Skeletal muscle tissue (tissue), 5 donors: ENCODE results near the gene CILP. TPM values are rescaled to one million over a fixed set of nuclear protein-coding genes. Genes with fewer than 3 reads are reported as not detected.

Source experiments
- H3K27ac ChIP-seq: one replicate; pipeline ENCODE4 v1.7.0; 2013; ENCODE audit warnings: mild to moderate bottlenecking, low read depth, low read length, inconsistent platforms
- H3K27me3 ChIP-seq, 3 donors: one replicate each; pipeline ENCODE4 v1.7.0; 2013; ENCODE audit warnings: low read length in 3 of 3; ENCODE audit not compliant: control insufficient read depth in 3 of 3, insufficient read depth in 3 of 3
- H3K36me3 ChIP-seq, 3 donors: one replicate each; pipeline ENCODE4 v1.7.0; 2013; ENCODE audit warnings: low read length in 3 of 3; ENCODE audit not compliant: control insufficient read depth in 3 of 3, insufficient read depth in 3 of 3
- H3K4me1 ChIP-seq, 3 donors: one replicate each; pipeline ENCODE4 v1.7.0; 2013; ENCODE audit warnings: low read length in 3 of 3, mild to moderate bottlenecking in 3 of 3; ENCODE audit not compliant: control insufficient read depth in 3 of 3, insufficient read depth in 3 of 3
- H3K4me3 ChIP-seq, 3 donors: one replicate each; pipeline ENCODE4 v1.7.0; 2013; ENCODE audit warnings: low read length in 3 of 3
- H3K9ac ChIP-seq, 3 donors: one replicate each; pipeline ENCODE4 v1.7.0; 2013; ENCODE audit warnings: low read length in 3 of 3, mild to moderate bottlenecking in 3 of 3, moderate library complexity in 2 of 3, low read depth in 1 of 3
- H3K9me3 ChIP-seq, 3 donors: one replicate each; pipeline ENCODE4 v1.7.0; 2013; ENCODE audit warnings: low read length in 3 of 3; ENCODE audit not compliant: control insufficient read depth in 3 of 3
- small RNA-seq: library from RNA; depleted of rRNA; stranded (forward); fragments of <200 nt; gene quantifications from one replicate; pipeline ENCODE3, GENCODE V24; 2014
- total RNA-seq: library from RNA; depleted of rRNA; stranded (reverse); fragments of >200 nt; gene quantifications from one replicate; pipeline ENCODE4 v1.2.3, GENCODE V29; 2014
- donor health status: Osteomylitis.

CILP gene
- total RNA-seq, 1 donor from 2014 or later: 38.1 TPM

DNA sequence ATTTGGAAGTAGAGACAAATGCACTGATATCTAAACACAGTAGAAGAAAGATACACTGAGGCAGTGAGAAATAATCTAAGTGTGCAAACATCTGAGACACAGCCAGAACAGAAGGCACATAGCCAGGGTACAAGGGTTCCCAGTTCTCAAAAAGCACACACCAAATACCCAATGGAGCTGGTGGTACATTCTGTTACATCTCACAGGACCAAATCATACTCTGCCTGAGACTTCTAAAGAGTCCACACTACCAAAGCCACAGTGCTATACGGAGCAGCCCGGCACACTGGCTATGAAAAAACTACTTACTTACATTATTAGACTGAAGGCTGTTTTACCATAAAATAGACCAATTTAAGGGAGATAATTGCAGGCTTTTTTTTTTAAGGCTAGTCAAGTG, 45.4 kb downstream of the CILP start:
- Histone ChIP-seq H3K4me3 (no peak overlapping the region), H3K27ac (no peak overlapping the region), H3K27me3 (no peaks in the 10 kb centered on the region), H3K4me1 (peaks cover 0 to 2% (median 0%) of the 10 kb centered on the region in 3 donors), H3K9ac (no peak overlapping the region), H3K9me3 (no peaks in the 10 kb centered on the region), H3K36me3 (peaks cover 3 to 23% (median 6%) of the 10 kb centered on the region in 3 donors)

DNA sequence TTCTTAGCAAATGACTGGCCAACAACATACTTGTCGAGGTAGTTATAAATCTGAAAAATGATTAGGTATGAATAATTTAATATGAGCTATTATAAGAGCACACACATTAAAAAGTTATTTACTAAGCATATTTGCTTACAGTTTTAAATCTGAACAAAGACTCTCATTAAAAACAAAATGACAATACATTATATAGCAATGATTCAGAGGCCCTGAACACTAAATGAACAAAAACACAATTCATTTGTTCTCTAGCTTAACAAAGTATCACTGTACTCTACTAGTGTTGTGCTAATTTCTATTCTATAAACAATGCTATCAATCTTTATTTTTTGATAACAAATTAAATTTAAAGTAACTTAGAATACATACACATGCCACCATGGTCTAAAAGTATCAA, 47.1 kb downstream of the CILP start:
- no peaks in the 10 kb centered on the region for H3K9me3 ChIP-seq
- H3K4me3 ChIP-seq: no peak overlapping the region
- peaks cover 0 to 2% (median 0%) of the 10 kb centered on the region in 3 donors for H3K4me1 ChIP-seq
- H3K27ac ChIP-seq: peak overlapping the region; percentile 63
- H3K36me3 ChIP-seq: peaks cover 3 to 23% (median 5%) of the 10 kb centered on the region in 3 donors
- H3K9ac ChIP-seq: no peak overlapping the region
- H3K27me3 ChIP-seq: no peaks in the 10 kb centered on the region

- H3K4me3 ChIP-seq: no peak overlapping the region
These were observed 48.2 kb downstream of the CILP start for GRCh38 chr15:65163041-65163440.

DNA sequence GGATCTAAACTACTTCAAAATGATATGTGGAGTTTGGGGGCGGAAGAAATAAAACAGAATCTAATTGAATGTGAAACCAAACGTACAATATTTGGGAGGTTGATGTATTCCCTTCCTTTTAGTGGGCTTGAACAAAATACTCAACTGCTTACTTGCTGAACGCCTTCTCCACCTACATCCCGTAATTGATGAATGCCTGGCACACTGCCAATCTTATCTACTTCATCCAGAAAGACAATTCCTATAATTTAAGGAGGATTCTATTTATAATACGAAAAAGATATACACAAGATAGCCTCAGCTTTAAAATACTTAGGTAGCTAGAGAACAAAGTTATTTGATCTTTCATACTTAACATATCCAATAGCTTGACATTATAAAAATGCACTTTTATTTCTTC, 54.6 kb downstream of the CILP start:
- Histone ChIP-seq H3K9me3 (no peaks in the 10 kb centered on the region), H3K36me3 (peaks cover 29 to 52% (median 46%) of the 10 kb centered on the region in 3 donors), H3K27ac (no peak overlapping the region), H3K4me3 (no peak overlapping the region), H3K9ac (no peak overlapping the region), H3K27me3 (no peaks in the 10 kb centered on the region), H3K4me1 (no peaks in the 10 kb centered on the region)

More at GRCh38 chr15:65163041-65163440, 48.2 kb downstream of the CILP start:
- H3K27ac ChIP-seq: peak overlapping the region; percentile 63
- no peaks in the 10 kb centered on the region for H3K9me3 ChIP-seq
- no peaks in the 10 kb centered on the region for H3K27me3 ChIP-seq
- peaks cover 7 to 25% (median 9%) of the 10 kb centered on the region in 3 donors for H3K36me3 ChIP-seq
- H3K9ac ChIP-seq: no peak overlapping the region
- H3K4me1 ChIP-seq: peaks cover 0 to 2% (median 0%) of the 10 kb centered on the region in 3 donors

GRCh38 chr15:65154720-65155119, 56.6 kb downstream of the CILP start:
- no peak overlapping the region for H3K9ac ChIP-seq
- H3K9me3 ChIP-seq: no peaks in the 10 kb centered on the region
- H3K4me1 ChIP-seq: no peaks in the 10 kb centered on the region
- no peak overlapping the region for H3K27ac ChIP-seq
- H3K4me3 ChIP-seq: no peak overlapping the region
- H3K27me3 ChIP-seq: no peaks in the 10 kb centered on the region
- peaks cover 32 to 56% (median 52%) of the 10 kb centered on the region in 3 donors for H3K36me3 ChIP-seq

DNA sequence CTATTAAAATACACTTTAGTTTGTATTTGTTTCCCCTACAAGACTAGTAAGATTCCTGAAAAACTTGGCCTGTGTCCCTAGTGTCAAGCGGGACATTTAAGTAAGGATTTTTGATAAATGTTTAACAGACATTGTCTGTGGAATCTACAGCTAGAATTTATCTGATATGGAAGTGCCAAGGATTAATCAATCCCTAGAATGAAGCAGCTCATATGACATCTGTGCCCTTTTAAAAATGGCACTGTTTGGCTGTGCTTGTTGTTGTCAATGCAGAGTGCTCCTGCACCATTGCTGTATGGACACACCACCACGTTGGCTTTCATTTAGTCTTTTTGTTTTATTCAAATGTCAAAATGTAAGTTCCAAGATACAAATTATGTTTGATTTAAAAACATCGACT, 63.4 kb downstream of the CILP start:
- no peaks in the 10 kb centered on the region for H3K9me3 ChIP-seq
- no peaks in the 10 kb centered on the region for H3K4me1 ChIP-seq
- H3K9ac ChIP-seq: no peak overlapping the region
- no peaks in the 10 kb centered on the region for H3K27me3 ChIP-seq
- H3K36me3 ChIP-seq: peaks cover 4 to 19% (median 15%) of the 10 kb centered on the region in 3 donors
- no peak overlapping the region for H3K27ac ChIP-seq
- H3K4me3 ChIP-seq: no peak overlapping the region

- Histone ChIP-seq H3K9ac (no peak overlapping the region), H3K9me3 (no peaks in the 10 kb centered on the region), H3K4me1 (no peaks in the 10 kb centered on the region), H3K36me3 (peaks cover 2 to 14% (median 13%) of the 10 kb centered on the region in 3 donors), H3K4me3 (no peak overlapping the region), H3K27ac (no peak overlapping the region), H3K27me3 (no peaks in the 10 kb centered on the region)
These were observed 64.8 kb downstream of the CILP start for GRCh38 chr15:65146438-65146837.

Small RNAs within 50 kb of the gene (small RNA-seq; reads per million reads assigned to genes)
- gene AC068213.1: not detected
- gene RNU6-686P: not detected

Other genes with a start within 250 kb of the CILP start
- gene SPG21, start 221.6 kb downstream of the CILP start, total RNA-seq: 76.2 TPM
- gene MTFMT, start 181.8 kb downstream of the CILP start, total RNA-seq: 6.8 TPM
- gene SLC51B, start 166.1 kb downstream of the CILP start, total RNA-seq: 0.52 TPM
- 15.1 TPM for gene RASL12, start 143.5 kb downstream of the CILP start, total RNA-seq
- 1.6 TPM for gene KBTBD13, start 134.7 kb downstream of the CILP start, total RNA-seq
- 2.1 TPM for gene UBAP1L, start 96.3 kb downstream of the CILP start, total RNA-seq
- gene PDCD7, start 77.7 kb downstream of the CILP start, total RNA-seq: 11.5 TPM
- gene CLPX, start 26.1 kb downstream of the CILP start, total RNA-seq: 42.3 TPM
- gene PARP16, start 75.4 kb upstream of the CILP start, total RNA-seq: 7.3 TPM
- gene RNU5A-1, start 84.6 kb upstream of the CILP start, total RNA-seq: not detected
- gene RNU5B-1, start 93.2 kb upstream of the CILP start, total RNA-seq: not detected
- gene IGDCC3, start 166.5 kb upstream of the CILP start, total RNA-seq: 1.0 TPM
- gene IGDCC4, start 211.5 kb upstream of the CILP start, total RNA-seq: 35.5 TPM